Measurements from ENCODE around the gene CD82.

GRCh38 chr11:44518968-44519550 lies 46.4 kb upstream of the CD82 start:
- TF ChIP-seq, protein P1, sequence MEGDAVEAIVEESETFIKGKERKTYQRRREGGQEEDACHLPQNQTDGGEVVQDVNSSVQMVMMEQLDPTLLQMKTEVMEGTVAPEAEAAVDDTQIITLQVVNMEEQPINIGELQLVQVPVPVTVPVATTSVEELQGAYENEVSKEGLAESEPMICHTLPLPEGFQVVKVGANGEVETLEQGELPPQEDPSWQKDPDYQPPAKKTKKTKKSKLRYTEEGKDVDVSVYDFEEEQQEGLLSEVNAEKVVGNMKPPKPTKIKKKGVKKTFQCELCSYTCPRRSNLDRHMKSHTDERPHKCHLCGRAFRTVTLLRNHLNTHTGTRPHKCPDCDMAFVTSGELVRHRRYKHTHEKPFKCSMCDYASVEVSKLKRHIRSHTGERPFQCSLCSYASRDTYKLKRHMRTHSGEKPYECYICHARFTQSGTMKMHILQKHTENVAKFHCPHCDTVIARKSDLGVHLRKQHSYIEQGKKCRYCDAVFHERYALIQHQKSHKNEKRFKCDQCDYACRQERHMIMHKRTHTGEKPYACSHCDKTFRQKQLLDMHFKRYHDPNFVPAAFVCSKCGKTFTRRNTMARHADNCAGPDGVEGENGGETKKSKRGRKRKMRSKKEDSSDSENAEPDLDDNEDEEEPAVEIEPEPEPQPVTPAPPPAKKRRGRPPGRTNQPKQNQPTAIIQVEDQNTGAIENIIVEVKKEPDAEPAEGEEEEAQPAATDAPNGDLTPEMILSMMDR (IDR thresholded peaks at IDR 0.05; ENCODE audit: low read depth, low read length, poor library complexity, severe bottlenecking): no peak
- no peak for TF ChIP-seq EZH2phosphoT487 (IDR thresholded peaks at IDR 0.05; ENCODE audit: borderline replicate concordance, low read length)

Data from DOHH2 (cell line).